Spleen (tissue), 7 donors: ENCODE results near the gene CASKIN2.

Experiments used
- POLR2A ChIP-seq, 3 donors: fragments of 450-650 bp; IDR thresholded peaks; one replicate each; pipeline ENCODE4 v1.5.1; 2017; ENCODE audit warnings: antibody characterized with exemption in 3 of 3, mild to moderate bottlenecking in 1 of 3
- POLR2AphosphoS5 ChIP-seq, 3 donors: sonication (generic); formaldehyde crosslinking; IDR thresholded peaks; one replicate each; pipeline ENCODE4 v1.5.1; 2017; ENCODE audit warnings: antibody characterized with exemption in 3 of 3
- TF ChIP-seq, protein P1 (sequence below), 11 experiments: fragments of 200-600 bp in 7 of 11; fragments of 450-650 bp in 4 of 11; sonication (generic) in 4 of 11; IDR thresholded peaks in 8 of 11; conservative IDR thresholded peaks in 3 of 11; 1 replicate in 7 of 11; 2 replicates in 4 of 11; pipeline versions ENCODE4 v1.4.0 to v1.8.0; 2016 to 2021; ENCODE audit warnings: antibody characterized with exemption in 11 of 11, inconsistent platforms in 4 of 11, mild to moderate bottlenecking in 1 of 11
- donor health status: DM: no; HTN: no; CAD: no; lungs with moderate emphysema.
- donor health status: DM: no; HTN: no; CAD: no.
- donor health status: DM: no; HTN: no; CAD: no.

DNA sequence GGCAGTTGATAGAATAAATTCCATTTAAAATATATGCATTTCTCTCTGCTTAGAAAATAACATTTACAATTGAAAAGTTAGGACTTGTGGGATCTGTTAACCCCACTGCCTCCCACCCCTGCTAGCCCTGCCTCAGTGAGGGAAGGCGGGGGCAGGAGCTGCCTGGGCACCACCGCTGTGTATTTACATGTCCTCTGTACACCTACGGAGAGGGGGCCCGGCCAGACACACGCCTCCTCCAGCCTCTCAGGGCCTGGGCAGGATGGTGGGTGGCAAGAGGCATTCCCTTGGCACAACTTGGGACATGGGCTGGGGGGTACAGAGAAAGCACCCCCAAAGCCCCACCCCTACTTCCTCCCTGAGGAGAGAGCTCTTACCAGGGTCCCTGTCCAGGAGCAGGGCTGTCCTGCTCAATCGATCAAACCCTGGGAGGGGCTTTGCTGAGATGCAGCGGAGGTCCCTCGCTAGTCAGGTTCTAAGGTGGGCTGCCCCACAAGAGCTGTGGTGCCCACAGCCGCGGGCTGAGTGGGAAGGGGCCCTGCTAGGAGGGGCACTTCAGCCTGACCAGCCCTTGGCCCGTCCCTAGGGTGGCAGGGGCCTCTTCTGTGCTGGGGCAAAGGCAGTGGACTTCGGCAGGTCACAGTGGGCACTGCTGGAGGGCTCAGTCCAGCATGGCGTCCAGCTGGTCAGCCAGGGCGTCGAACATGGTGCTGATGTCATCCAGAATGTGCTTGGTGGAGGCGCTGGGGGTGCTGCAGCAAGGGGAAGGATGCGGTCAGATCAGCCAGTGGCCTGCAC lies 14.7 kb downstream of the CASKIN2 start:
- TF ChIP-seq, protein P1, sequence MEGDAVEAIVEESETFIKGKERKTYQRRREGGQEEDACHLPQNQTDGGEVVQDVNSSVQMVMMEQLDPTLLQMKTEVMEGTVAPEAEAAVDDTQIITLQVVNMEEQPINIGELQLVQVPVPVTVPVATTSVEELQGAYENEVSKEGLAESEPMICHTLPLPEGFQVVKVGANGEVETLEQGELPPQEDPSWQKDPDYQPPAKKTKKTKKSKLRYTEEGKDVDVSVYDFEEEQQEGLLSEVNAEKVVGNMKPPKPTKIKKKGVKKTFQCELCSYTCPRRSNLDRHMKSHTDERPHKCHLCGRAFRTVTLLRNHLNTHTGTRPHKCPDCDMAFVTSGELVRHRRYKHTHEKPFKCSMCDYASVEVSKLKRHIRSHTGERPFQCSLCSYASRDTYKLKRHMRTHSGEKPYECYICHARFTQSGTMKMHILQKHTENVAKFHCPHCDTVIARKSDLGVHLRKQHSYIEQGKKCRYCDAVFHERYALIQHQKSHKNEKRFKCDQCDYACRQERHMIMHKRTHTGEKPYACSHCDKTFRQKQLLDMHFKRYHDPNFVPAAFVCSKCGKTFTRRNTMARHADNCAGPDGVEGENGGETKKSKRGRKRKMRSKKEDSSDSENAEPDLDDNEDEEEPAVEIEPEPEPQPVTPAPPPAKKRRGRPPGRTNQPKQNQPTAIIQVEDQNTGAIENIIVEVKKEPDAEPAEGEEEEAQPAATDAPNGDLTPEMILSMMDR (IDR thresholded peaks at IDR 0.05 in 8 of 11, conservative IDR thresholded peaks at IDR 0.05 in 3 of 11), result no peak
- TF ChIP-seq POLR2AphosphoS5 (IDR thresholded peaks at IDR 0.05), result peak in 2 of 3 donors; percentile 31 to 60
- no peak for TF ChIP-seq POLR2A (IDR thresholded peaks at IDR 0.05)
